Nephron (organoid): ENCODE measurements around the gene AP2A1.

Source experiments
- H3K27ac Mint-ChIP-seq, 3 experiments: 2 replicates each; pipeline ENCODE4 v1.8.0; 2020; ENCODE audit warnings: mixed read lengths in 3 of 3, mild to moderate bottlenecking in 2 of 3, moderate library complexity in 1 of 3
- H3K27me3 Mint-ChIP-seq: 2 replicates; pipeline ENCODE4 v1.8.0; 2021; ENCODE audit warnings: low read depth, mild to moderate bottlenecking, moderate library complexity, mixed read lengths
- H3K36me3 Mint-ChIP-seq: 2 replicates; pipeline ENCODE4 v1.8.0; 2020; ENCODE audit warnings: low read depth, mixed read lengths
- H3K4me1 Mint-ChIP-seq: 2 replicates; pipeline ENCODE4 v1.8.0; 2020; ENCODE audit warnings: mixed read lengths
- H3K4me3 Mint-ChIP-seq, 3 experiments: 2 replicates each; pipeline ENCODE4 v1.8.0; 2020; ENCODE audit warnings: mild to moderate bottlenecking in 3 of 3, mixed read lengths in 3 of 3, moderate library complexity in 2 of 3
- H3K9me3 Mint-ChIP-seq: 2 replicates; pipeline ENCODE4 v1.8.0; 2020; ENCODE audit warnings: mixed read lengths
- CTCF ChIP-seq, 3 experiments: fragments of 200-600 bp; sonication (generic); IDR thresholded peaks; one replicate each; pipeline ENCODE4 v1.5.0; 2021; ENCODE audit warnings: antibody characterized with exemption in 3 of 3; ENCODE audit not compliant: unreplicated experiment in 3 of 3

Gene AP2A1

GRCh38 chr19:49844138-49845095 lies 77.6 kb downstream of the AP2A1 start:
- H3K9me3 Mint-ChIP-seq = peaks cover 8% of the 10 kb centered on the region
- H3K27me3 Mint-ChIP-seq = no peaks in the 10 kb centered on the region
- no peaks in the 10 kb centered on the region for H3K4me1 Mint-ChIP-seq

DNA sequence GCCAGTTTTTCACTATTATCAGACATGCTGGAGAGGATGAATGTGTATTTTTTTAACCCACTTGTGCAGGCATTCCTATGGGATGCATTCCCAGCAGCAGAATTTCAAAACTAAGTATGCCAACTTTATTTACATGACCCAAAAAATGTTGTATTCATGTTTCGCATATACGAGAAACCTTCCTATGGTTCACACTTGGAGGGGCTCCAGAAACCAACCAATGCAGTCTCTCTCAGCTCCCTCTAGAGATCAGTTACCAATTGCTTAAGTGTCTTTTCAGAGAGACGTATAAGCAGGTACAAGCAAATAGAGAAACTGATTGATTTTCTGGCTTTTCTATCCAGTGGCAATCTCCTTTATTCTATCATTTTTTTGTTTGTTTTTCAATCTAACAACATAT lies 78.6 kb downstream of the AP2A1 start:
- TF ChIP-seq CTCF (IDR thresholded peaks at IDR 0.05; ENCODE audit: unreplicated experiment in 3 of 3) = no peak
- Mint-ChIP-seq H3K4me1 (peaks cover 4% of the 10 kb centered on the region), H3K27me3 (no peaks in the 10 kb centered on the region), H3K36me3 (peaks cover 41% of the 10 kb centered on the region), H3K27ac (no peak overlapping the region), H3K4me3 (no peak overlapping the region), H3K9me3 (peaks cover 15% of the 10 kb centered on the region)

More at GRCh38 chr19:49844138-49845095, 77.6 kb downstream of the AP2A1 start:
- Mint-ChIP-seq H3K36me3 (peaks cover 42% of the 10 kb centered on the region), H3K27ac (no peak overlapping the region), H3K4me3 (no peak overlapping the region)
- TF ChIP-seq CTCF (IDR thresholded peaks at IDR 0.05; ENCODE audit: unreplicated experiment in 3 of 3) = no peak

DNA sequence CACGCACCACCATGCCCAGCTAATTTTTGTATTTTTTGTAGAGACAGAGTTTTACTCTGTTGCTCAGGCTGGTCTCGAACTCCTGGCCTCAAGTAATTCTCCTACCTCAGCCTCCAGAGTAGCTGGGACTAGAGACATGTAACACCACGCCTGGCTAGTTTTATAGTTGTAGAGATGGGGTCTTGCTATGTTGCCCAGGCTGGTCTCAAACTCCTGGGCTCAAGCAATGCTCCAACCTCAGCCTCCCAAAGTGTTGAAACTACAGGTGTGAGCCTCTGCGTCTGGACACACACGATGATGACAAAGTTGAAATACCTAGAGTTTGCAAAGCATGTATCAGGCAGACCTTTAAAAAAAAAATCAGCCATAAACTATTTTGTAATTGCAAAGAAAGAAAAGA lies 79.6 kb downstream of the AP2A1 start:
- Mint-ChIP-seq H3K27me3 (no peaks in the 10 kb centered on the region), H3K36me3 (peaks cover 35% of the 10 kb centered on the region), H3K27ac (no peak overlapping the region), H3K9me3 (peaks cover 15% of the 10 kb centered on the region), H3K4me1 (peaks cover 4% of the 10 kb centered on the region), H3K4me3 (peak overlapping the region in 2 of 3 experiments; percentile 15 to 54)
- TF ChIP-seq CTCF (IDR thresholded peaks at IDR 0.05; ENCODE audit: unreplicated experiment in 3 of 3) = no peak

- H3K27ac Mint-ChIP-seq = peak overlapping the region in 2 of 3 experiments; percentile 3 to 11
- peaks cover 35% of the 10 kb centered on the region for H3K36me3 Mint-ChIP-seq
- peaks cover 14% of the 10 kb centered on the region for H3K4me1 Mint-ChIP-seq
- peak overlapping the region; percentile 53 to 73 (median 68) for H3K4me3 Mint-ChIP-seq
- H3K9me3 Mint-ChIP-seq = peaks cover 15% of the 10 kb centered on the region
- H3K27me3 Mint-ChIP-seq = no peaks in the 10 kb centered on the region
- no peak for TF ChIP-seq CTCF (IDR thresholded peaks at IDR 0.05; ENCODE audit: unreplicated experiment in 3 of 3)
Observed at GRCh38 chr19:49847731-49848696, 81.2 kb downstream of the AP2A1 start.

GRCh38 chr19:49848938-49849337 lies 82.1 kb downstream of the AP2A1 start:
- Mint-ChIP-seq H3K27me3 (no peaks in the 10 kb centered on the region), H3K27ac (peak overlapping the region in 2 of 3 experiments; percentile 19 to 74), H3K36me3 (peaks cover 35% of the 10 kb centered on the region), H3K9me3 (peaks cover 15% of the 10 kb centered on the region), H3K4me3 (peak overlapping the region; percentile 68 to 83 (median 75)), H3K4me1 (peaks cover 22% of the 10 kb centered on the region)
- no peak for TF ChIP-seq CTCF (IDR thresholded peaks at IDR 0.05; ENCODE audit: unreplicated experiment in 3 of 3)
